GM12873 (cell line): ENCODE data around the gene IL36B.

Experiments
- CTCF ChIP-seq: IDR thresholded peaks from 2 replicates; pipeline ENCODE4 v1.5.1; 2012; ENCODE audit warnings: low read depth, mild to moderate bottlenecking, moderate library complexity, low read length, control low read depth; ENCODE audit not compliant: insufficient read depth; ENCODE audit errors: missing control alignments

IL36B gene

GRCh38 chr2:113072584-113072983, 19.9 kb upstream of the IL36B start:
- TF ChIP-seq CTCF = no peak

GRCh38 chr2:113070606-113070975, 17.9 kb upstream of the IL36B start:
- TF ChIP-seq CTCF = no peak

GRCh38 chr2:113069676-113070605, 17.3 kb upstream of the IL36B start:
- no peak for TF ChIP-seq CTCF

- TF ChIP-seq CTCF = no peak
Measured at GRCh38 chr2:113068706-113069485, 16.2 kb upstream of the IL36B start.

GRCh38 chr2:113068249-113068648, 15.6 kb upstream of the IL36B start:
- TF ChIP-seq CTCF = no peak

- no peak for TF ChIP-seq CTCF
Measured at GRCh38 chr2:113067681-113068080, 15.0 kb upstream of the IL36B start, which contains the start of gene IL1F10. Gene IL1F10 (plus strand): TSS chr2:113067970. CDS start chr2:113072739, 4,769 bp downstream.

- no peak for TF ChIP-seq CTCF
Measured at GRCh38 chr2:113064898-113065297, 12.2 kb upstream of the IL36B start.
